HG03280 (cell line): ENCODE data around the gene PGR.
"Not testable (repeated sequence)": the region's sequence is repeated elsewhere in the genome, so short reads cannot be mapped to it uniquely, and the experiment has no call there.

Experiments
- ATAC-seq: cut with Tn5 transposase; IDR thresholded peaks from one replicate; pipeline ENCODE4 v1.9.1; 2021; ENCODE audit warnings: mild to moderate bottlenecking, moderate library complexity; ENCODE audit not compliant: unreplicated experiment

The PGR gene

GRCh38 chr11:101013702-101014101 is 115.9 kb downstream of the PGR start:
- ATAC-seq, result not testable (repeated sequence)

- no peak for ATAC-seq
Observed at GRCh38 chr11:101011881-101012280, 117.7 kb downstream of the PGR start.

DNA sequence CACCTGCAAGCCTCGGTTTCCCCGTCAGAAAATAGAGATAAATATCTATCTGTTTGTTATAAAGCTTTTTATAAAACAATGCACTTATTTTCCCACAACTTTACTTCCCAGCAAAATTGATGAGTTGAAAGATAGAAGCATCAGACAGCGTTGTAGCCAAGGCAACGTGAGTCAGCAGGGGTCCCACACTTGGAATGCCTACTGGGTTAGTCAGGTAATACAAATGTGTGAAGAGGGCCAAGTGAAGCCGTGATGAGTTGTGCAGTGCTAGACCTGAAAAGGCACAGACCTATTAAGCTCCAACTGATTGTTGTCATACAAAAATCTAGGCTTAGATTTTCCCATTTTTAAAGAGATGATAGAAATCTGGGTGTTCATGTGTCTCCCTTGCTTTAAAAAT is 118.7 kb downstream of the PGR start:
- no peak for ATAC-seq

- no peak for ATAC-seq
Observed at GRCh38 chr11:101009690-101010055, 119.9 kb downstream of the PGR start.

DNA sequence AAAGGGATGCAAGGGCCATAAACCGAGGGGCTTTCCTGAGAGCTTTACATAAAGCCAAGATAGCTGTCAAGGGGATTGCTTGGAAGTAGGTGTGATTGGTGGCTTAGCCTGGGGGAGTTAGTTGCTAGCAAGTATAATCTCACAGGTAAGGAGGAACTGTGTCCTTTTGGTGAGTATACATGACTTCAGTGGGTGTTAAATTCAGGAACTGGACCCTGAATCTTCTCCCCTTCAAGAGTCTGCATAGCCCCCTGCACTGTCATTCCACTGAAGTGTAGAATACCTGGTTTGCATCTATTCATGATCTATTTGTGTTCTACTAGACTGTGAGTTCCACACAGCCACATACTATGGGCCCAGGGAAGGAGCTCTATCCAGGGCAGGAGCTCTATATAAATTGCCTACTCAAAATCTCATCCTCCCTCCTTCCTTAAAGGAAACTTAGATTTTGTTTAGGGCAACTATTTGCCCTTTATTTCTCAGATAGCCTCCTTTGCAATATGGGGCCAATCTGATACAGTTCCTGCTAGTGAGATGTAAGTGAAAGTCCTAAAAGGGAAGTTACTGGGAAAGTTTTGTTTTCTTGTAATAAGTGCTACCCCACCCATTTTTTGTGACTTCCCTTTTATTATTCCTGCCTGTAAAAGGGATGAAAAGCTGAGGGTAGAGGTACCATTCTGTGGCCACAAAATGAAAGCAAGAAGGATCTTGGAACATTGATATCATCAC is 120.5 kb downstream of the PGR start:
- no peak for ATAC-seq

DNA sequence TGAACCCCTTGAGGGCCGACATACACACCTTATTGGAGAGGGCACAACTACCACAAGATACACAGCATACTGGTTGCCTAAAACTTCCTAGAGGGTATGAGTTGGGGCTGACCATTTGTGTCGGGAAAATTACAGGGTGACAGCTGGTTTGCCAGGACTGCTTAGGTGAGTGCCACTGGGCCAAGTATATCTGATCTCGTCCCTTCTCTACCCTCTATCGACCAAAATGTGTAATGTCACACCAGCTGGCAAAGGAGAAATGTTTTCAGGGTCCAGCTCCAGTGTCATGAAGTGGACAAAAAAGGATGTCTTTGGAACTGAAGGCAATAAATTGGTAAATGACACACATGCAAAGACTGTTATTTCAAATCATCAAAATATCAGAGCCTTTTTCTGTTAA is 126.1 kb downstream of the PGR start:
- peak; percentile 63 for ATAC-seq

DNA sequence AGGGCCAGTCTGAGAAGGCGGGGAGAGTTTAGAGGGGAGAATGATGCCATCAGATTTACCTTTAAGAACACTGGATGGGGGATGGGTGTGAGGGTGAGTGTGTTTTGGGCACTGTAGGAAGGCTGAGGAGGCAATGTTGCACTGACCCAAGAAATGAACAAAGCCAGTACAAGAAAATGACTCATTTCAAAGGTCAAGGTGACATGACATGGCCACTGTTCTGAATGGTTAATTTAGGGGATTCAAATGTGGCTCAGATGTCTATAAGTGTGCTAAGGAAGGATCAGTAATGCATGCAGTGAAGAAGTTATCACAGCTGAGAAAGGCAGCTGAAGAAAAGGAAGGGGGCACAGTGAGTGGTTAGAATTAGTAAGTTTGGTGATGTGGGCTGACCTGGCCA is 129.9 kb downstream of the PGR start:
- ATAC-seq, result no peak

GRCh38 chr11:100994966-100995365 is 134.6 kb downstream of the PGR start:
- no peak for ATAC-seq

DNA sequence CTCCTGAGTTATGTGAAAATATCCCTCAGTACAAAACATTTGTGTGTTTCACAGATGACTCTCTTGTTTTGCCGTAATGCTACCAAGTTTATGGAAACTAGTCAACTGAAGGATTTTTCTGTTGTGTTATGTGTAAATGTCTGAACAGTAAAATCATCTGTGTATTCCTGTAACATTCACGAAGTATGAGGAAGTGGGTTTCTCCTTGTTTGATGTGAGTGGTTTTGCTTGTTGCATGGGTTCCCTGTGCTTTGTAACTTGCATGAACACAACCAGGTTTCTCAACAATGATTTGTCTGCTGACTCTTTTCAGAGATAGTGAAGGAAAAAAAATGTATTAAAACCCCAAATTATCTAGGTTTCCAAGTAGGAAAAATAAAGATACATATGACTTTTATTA is 138.1 kb downstream of the PGR start:
- ATAC-seq, result no peak

DNA sequence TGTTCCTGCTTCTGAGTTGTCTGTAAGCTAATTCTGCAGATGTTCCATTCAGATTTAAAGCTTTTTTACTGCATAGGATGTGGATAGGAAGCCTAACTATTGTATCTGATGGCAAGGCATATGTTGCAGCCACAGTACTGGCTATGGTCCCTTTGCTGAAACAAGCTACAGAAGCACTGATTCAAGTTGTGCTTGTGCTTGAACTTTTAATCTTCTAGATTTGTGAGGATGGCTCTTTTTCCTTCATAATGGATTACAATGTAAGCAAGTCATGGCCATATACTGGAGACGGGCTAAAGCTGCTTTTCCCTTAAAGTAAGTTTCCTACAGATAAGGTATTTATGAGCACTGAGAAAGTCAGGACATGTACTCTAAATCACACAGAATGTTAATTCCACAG is 138.7 kb downstream of the PGR start:
- no peak for ATAC-seq

DNA sequence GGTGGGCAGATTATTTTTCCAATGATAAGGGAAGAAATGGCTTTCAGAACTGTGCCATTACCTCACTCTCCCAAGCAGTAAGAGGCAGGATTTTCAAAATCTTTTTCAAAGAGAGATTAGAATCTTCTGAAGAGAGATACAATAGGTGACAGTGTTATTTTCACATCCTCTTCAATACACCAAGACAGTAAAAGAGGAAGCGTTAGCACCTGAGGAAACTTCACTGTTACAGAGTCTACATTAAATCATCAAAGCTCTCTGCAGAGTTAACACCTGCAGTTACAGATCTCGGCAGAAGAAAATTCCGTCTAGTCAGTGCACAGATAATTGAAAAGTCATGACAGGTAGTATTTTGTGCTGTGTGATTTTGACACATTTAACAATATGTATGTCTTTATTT is 144.9 kb downstream of the PGR start:
- ATAC-seq, result peak; percentile 75

GRCh38 chr11:100981196-100981824 is 148.3 kb downstream of the PGR start:
- ATAC-seq, result no peak

DNA sequence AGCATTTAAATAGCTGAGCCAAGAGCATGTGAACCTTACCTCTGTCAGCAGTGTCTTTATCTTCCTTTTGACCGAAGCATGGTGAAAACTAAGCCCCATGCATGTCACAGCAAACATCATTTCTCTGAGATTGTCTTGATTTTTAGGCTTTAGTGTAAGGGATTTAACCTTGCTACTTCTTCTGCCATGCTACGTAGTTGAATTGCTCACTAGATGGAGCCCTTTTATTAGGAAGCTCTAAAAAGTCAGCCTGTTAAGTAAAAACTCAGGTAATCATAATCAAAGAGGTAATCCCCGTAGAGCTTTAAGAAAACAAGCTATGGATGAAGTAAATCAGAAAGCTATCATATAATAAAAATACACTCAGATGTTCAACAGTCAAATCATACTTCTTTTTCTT is 149.5 kb downstream of the PGR start:
- no peak for ATAC-seq
